Heart left ventricle (tissue), 16 donors: ENCODE measurements around the gene PTK7. TPM values are rescaled to one million over a fixed set of nuclear protein-coding genes. Genes with fewer than 3 reads are reported as not detected.
A peak's percentile ranks its signal among the peaks of the same experiment; 100 is the strongest.

Source experiments
- ATAC-seq, 4 donors: fragments of 200-7000 bp; cut with Tn5 transposase; one replicate each; pipeline ENCODE4 v1.9.1; 2020 to 2022; ENCODE audit warnings: moderate library complexity in 4 of 4, mild to moderate bottlenecking in 3 of 4, moderate number of reproducible peaks in 1 of 4
- DNase-seq, 5 donors: peaks; one replicate each; pipeline ENCODE4 v3.0.0-alpha.2; 2020
- H3K27ac ChIP-seq, 12 donors: fragments of 200-600 bp; sonication (generic) in 4 of 12; one replicate each; pipeline versions ENCODE4 v1.5.0 to v1.8.0; 2016 to 2022; ENCODE audit warnings: mild to moderate bottlenecking in 2 of 12
- H3K27me3 ChIP-seq, 9 donors: fragments of 200-600 bp; sonication (generic) in 2 of 9; one replicate each; pipeline versions ENCODE4 v1.5.1 to v1.8.0; 2016 to 2022; ENCODE audit warnings: mild to moderate bottlenecking in 3 of 9
- H3K36me3 ChIP-seq, 9 donors: fragments of 200-600 bp; sonication (generic) in 2 of 9; one replicate each; pipeline versions ENCODE4 v1.5.0 to v1.8.0; 2018 to 2022; ENCODE audit warnings: mild to moderate bottlenecking in 2 of 9
- H3K4me1 ChIP-seq, 12 donors: fragments of 200-600 bp; sonication (generic) in 4 of 12; one replicate each; pipeline versions ENCODE4 v1.5.0 to v1.8.0; 2016 to 2022; ENCODE audit warnings: mild to moderate bottlenecking in 3 of 12
- H3K4me3 ChIP-seq, 12 donors: fragments of 200-600 bp; sonication (generic) in 4 of 12; one replicate each; pipeline versions ENCODE4 v1.5.0 to v1.8.0; 2017 to 2022; ENCODE audit warnings: mild to moderate bottlenecking in 9 of 12, moderate library complexity in 4 of 12
- H3K9me3 ChIP-seq, 12 donors: fragments of 200-600 bp; sonication (generic) in 4 of 12; one replicate each; pipeline versions ENCODE4 v1.5.0 to v1.8.0; 2016 to 2022; ENCODE audit warnings: mild to moderate bottlenecking in 1 of 12
- CTCF ChIP-seq, 12 donors: fragments of 200-600 bp; sonication (generic) in 4 of 12; IDR thresholded peaks; one replicate each; pipeline versions ENCODE4 v1.5.0 to v1.8.0; 2018 to 2022; ENCODE audit warnings: antibody characterized with exemption in 12 of 12, mild to moderate bottlenecking in 5 of 12
- POLR2A ChIP-seq, 2 donors: fragments of 450-650 bp; IDR thresholded peaks; one replicate each; pipeline ENCODE4 v1.6.1; 2017; ENCODE audit warnings: antibody characterized with exemption in 2 of 2, mild to moderate bottlenecking in 2 of 2, moderate library complexity in 2 of 2
- WGBS, 4 donors: extraction: QIAGEN DNeasy Blood & Tissue Kit in 2 of 4; methylation state at CpG; one replicate each; pipeline versions ENCODE4 v1.1.5 to v1.1.7; 2013 to 2018; 5-methylcytosine and 5-hydroxymethylcytosine counted together
- intact Hi-C, 10 donors: fragments of 100-400 bp; cut with DNase I; formaldehyde crosslinking; loops; one replicate each; pipeline versions ENCODE4 v1.11.1 to v1.14.2; 2022
- polyA plus RNA-seq, 2 donors: library from polyadenylated mRNA; stranded (reverse); fragments of 200-250 nt; gene quantifications; one replicate each; pipeline ENCODE4 v1.2.3, GENCODE V29; 2013
- total RNA-seq, 9 donors: library from RNA; depleted of rRNA in 2 of 9; stranded (reverse); fragments of >200 nt in 2 of 9; fragmentation: NEBNext Ultra II Directional in 3 of 9; extraction: Animal tissue kit (Norgen Biotek cat#: 25700) in 3 of 9; gene quantifications; one replicate each; pipeline versions ENCODE4 v1.1.0 to v1.2.4, GENCODE V29; 2016 to 2023
- donor health status: ischemic (EF 13 %, LVEDD 7.1; RV severe dilation, severe dysfunction).
- donor health status: healthy with polysubstance abuse.
- donor health status: DM: no; HTN: yes; CAD: no.
- donor health status: DM: no; HTN: no; CAD: no.
- donor health status: ischemic (EF 25% LVEDD 6.9; RV normal size, moderate dysfunction).
- donor health status: ischemic (EF 25% LVEDD 5.7; RV mildly dilated, moderate dysfunction).
- donor health status: healthy.
- donor health status: DM: yes; HTN: yes; CAD: no.
- donor health status: ischemic (EF 35%, LVEDD 5.7; RV mildly dilated, moderate dysfunction).
- donor health status: nonischemic (EF 11% LVEDD 7.7; RV severe dilation, severe dysfunction).
- donor health status: DM: yes; HTN: yes; CAD: no.
- donor health status: PGD.
- donor health status: ischemic (EF 29% LVEDD 5.4; RV normal size, mild dysfunction).
- donor health status: nonischemic (EF 23%, LVEDD 6.1; RV moderate dilation, normal function).

PTK7 gene
- total and polyA plus RNA-seq, 11 donors, result 1.4 to 10.4 (median 1.9) TPM

- DNase-seq, result peak in 1 of 5 donors; percentile 32
- WGBS, 4 donors, result 93 to 96% (median 95%) methylated on average over 10 of the region's 10 CpGs
- no peaks in the 10 kb centered on the region for H3K27me3 ChIP-seq
- H3K4me1 ChIP-seq, result no peaks in the 10 kb centered on the region
- intact Hi-C loops, result no loop called here
- TF ChIP-seq CTCF (IDR thresholded peaks at IDR 0.05) (no peak), POLR2A (IDR thresholded peaks at IDR 0.05) (no peak)
- H3K27ac ChIP-seq, result no peak overlapping the region
- H3K9me3 ChIP-seq, result no peaks in the 10 kb centered on the region
- H3K4me3 ChIP-seq, result no peak overlapping the region
- no peak for ATAC-seq
- peaks cover 0 to 49% (median 28%) of the 10 kb centered on the region in 9 donors for H3K36me3 ChIP-seq
Measured at GRCh38 chr6:43205849-43206248, 129.7 kb downstream of the PTK7 start.

DNA sequence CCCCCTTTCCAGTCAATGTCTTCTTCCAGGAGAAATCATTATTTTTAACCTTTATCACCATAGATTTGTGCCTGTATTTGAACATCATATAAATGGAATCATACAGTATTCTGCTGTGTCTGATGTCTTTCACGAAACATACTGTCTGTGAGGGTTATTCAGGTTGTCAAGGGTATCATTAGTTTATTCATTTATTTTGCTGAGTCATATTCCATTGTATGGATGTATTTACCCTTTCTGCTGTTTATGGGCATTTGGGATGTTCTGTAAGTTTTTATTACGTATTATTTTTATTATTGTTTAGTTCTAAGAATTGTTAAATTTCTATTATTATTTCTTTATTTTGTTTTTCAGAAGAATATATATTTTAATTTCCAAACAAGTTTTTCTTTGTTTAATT, 131.2 kb downstream of the PTK7 start:
- Histone ChIP-seq H3K27ac (no peak overlapping the region), H3K4me1 (no peaks in the 10 kb centered on the region), H3K27me3 (no peaks in the 10 kb centered on the region), H3K4me3 (no peak overlapping the region), H3K9me3 (no peaks in the 10 kb centered on the region), H3K36me3 (peaks cover 0 to 46% (median 25%) of the 10 kb centered on the region in 9 donors)
- WGBS, 4 donors, result 92 to 97% (median 95%) methylated on average over 2 of the region's 2 CpGs
- ATAC-seq (no peak), DNase-seq (no peak)
- intact Hi-C loops, result no loop called here
- no peak for TF ChIP-seq POLR2A (IDR thresholded peaks at IDR 0.05)
- TF ChIP-seq CTCF (IDR thresholded peaks at IDR 0.05), result no peak

Other genes with a start within 250 kb of the PTK7 start
- 10 to 100 TPM; 39.8 to 71.1 (median 49.2) TPM for gene RPL7L1, start 196.7 kb upstream of the PTK7 start, total RNA-seq
- gene RPL7L1, start 196.7 kb upstream of the PTK7 start, polyA plus RNA-seq, result 10 to 100 TPM; 25.8 to 95.7 TPM
- 1 to 10 TPM in 1 of 9 donors, not detected in 8; 1.7 TPM for gene PTCRA, start 160.3 kb upstream of the PTK7 start, total RNA-seq
- gene PTCRA, start 160.3 kb upstream of the PTK7 start, polyA plus RNA-seq, result not detected
- gene CNPY3, start 146.8 kb upstream of the PTK7 start, total RNA-seq, result 10 to 100 TPM; 14.7 to 44.0 (median 20.6) TPM
- 10 to 100 TPM; 13.8 to 35.7 TPM for gene CNPY3, start 146.8 kb upstream of the PTK7 start, polyA plus RNA-seq
- gene GNMT, start 115.6 kb upstream of the PTK7 start, total RNA-seq, result 10 to 100 TPM in 2 of 9 donors, 1 to 10 TPM in 3, under 1 TPM in 4; 0.36 to 32.0 (median 1.1) TPM
- gene GNMT, start 115.6 kb upstream of the PTK7 start, polyA plus RNA-seq, result 1 to 10 TPM; 1.9 to 7.1 TPM
- gene PEX6, start 97.1 kb upstream of the PTK7 start, total RNA-seq, result 10 to 100 TPM; 11.2 to 27.3 (median 19.6) TPM
- 10 to 100 TPM; 10.3 to 14.6 TPM for gene PEX6, start 97.1 kb upstream of the PTK7 start, polyA plus RNA-seq
- gene PPP2R5D, start 91.7 kb upstream of the PTK7 start, total RNA-seq, result 10 to 100 TPM; 30.9 to 51.3 (median 35.1) TPM
- gene PPP2R5D, start 91.7 kb upstream of the PTK7 start, polyA plus RNA-seq, result 10 to 100 TPM; 21.4 to 50.2 TPM
- 10 to 100 TPM; 24.5 to 46.2 (median 32.1) TPM for gene MEA1, start 62.4 kb upstream of the PTK7 start, total RNA-seq
- gene MEA1, start 62.4 kb upstream of the PTK7 start, polyA plus RNA-seq, result 10 to 100 TPM; 49.7 to 56.7 TPM
- gene KLHDC3, start 62.1 kb upstream of the PTK7 start, total RNA-seq, result 100 to 1,000 TPM in 5 of 9 donors, 10 to 100 TPM in 4; 79.4 to 180 (median 102) TPM
- 100 to 1,000 TPM; 112 to 147 TPM for gene KLHDC3, start 62.1 kb upstream of the PTK7 start, polyA plus RNA-seq
- gene RRP36, start 54.7 kb upstream of the PTK7 start, total RNA-seq, result 10 to 100 TPM; 22.7 to 36.5 (median 32.3) TPM
- 10 to 100 TPM; 18.7 to 53.4 TPM for gene RRP36, start 54.7 kb upstream of the PTK7 start, polyA plus RNA-seq
- 10 to 100 TPM in 2 of 9 donors, 1 to 10 TPM in 7; 5.6 to 13.2 (median 7.9) TPM for gene CUL7, start 22.5 kb upstream of the PTK7 start, total RNA-seq
- gene CUL7, start 22.5 kb upstream of the PTK7 start, polyA plus RNA-seq, result 1 to 10 TPM; 3.5 to 6.1 TPM
- 10 to 100 TPM; 54.0 to 98.5 (median 83.1) TPM for gene MRPL2, start 16.9 kb upstream of the PTK7 start, total RNA-seq
- gene MRPL2, start 16.9 kb upstream of the PTK7 start, polyA plus RNA-seq, result 100 to 1,000 TPM; 119 to 142 TPM
- gene KLC4, start 16.7 kb upstream of the PTK7 start, total RNA-seq, result 10 to 100 TPM; 18.8 to 35.4 (median 26.9) TPM
- 10 to 100 TPM; 23.5 to 30.0 TPM for gene KLC4, start 16.7 kb upstream of the PTK7 start, polyA plus RNA-seq
- gene SRF, start 95.0 kb downstream of the PTK7 start, total RNA-seq, result 10 to 100 TPM; 49.8 to 94.4 (median 73.3) TPM
- 10 to 100 TPM; 43.5 to 90.6 TPM for gene SRF, start 95.0 kb downstream of the PTK7 start, polyA plus RNA-seq
- 10 to 100 TPM in 8 of 9 donors, 1 to 10 TPM in 1; 6.5 to 22.3 (median 12.5) TPM for gene CUL9, start 105.9 kb downstream of the PTK7 start, total RNA-seq
- 10 to 100 TPM in 1 of 2 donors, 1 to 10 TPM in 1; 7.5 to 17.0 TPM for gene CUL9, start 105.9 kb downstream of the PTK7 start, polyA plus RNA-seq
- 10 to 100 TPM; 18.9 to 63.7 (median 25.7) TPM for gene DNPH1, start 153.2 kb downstream of the PTK7 start, total RNA-seq
- 10 to 100 TPM; 37.9 to 45.5 TPM for gene DNPH1, start 153.2 kb downstream of the PTK7 start, polyA plus RNA-seq
- gene TTBK1, start 167.2 kb downstream of the PTK7 start, total RNA-seq, result under 1 TPM; 0.04 to 0.52 (median 0.29) TPM
- under 1 TPM; 0.07 to 0.23 TPM for gene TTBK1, start 167.2 kb downstream of the PTK7 start, polyA plus RNA-seq
- under 1 TPM in 4 of 9 donors, not detected in 5; 0.12 to 0.32 (median 0.14) TPM for gene SLC22A7, start 221.9 kb downstream of the PTK7 start, total RNA-seq
- gene SLC22A7, start 221.9 kb downstream of the PTK7 start, polyA plus RNA-seq, result under 1 TPM in 1 of 2 donors, not detected in 1; 0.23 TPM
- gene CRIP3, start 232.5 kb downstream of the PTK7 start, total RNA-seq, result 10 to 100 TPM in 6 of 9 donors, 1 to 10 TPM in 3; 3.7 to 63.3 (median 20.9) TPM
- 10 to 100 TPM in 1 of 2 donors, 1 to 10 TPM in 1; 3.6 to 66.7 TPM for gene CRIP3, start 232.5 kb downstream of the PTK7 start, polyA plus RNA-seq